HG02759 (cell line): Measurements from ENCODE around the gene CLCNKB.

ENCODE experiments used
- ATAC-seq: cut with Tn5 transposase; IDR thresholded peaks from one replicate; pipeline ENCODE4 v1.9.1; 2021; ENCODE audit warnings: mild to moderate bottlenecking, moderate library complexity; ENCODE audit not compliant: unreplicated experiment

Gene CLCNKB

GRCh38 chr1:16072616-16073484, 29.3 kb downstream of the CLCNKB start:
- no peak for ATAC-seq

- ATAC-seq = peak; percentile 58
These were observed 30.0 kb downstream of the CLCNKB start, which contains the start of gene FAM131C for GRCh38 chr1:16073490-16074119. FAM131C (minus strand) TSS chr1:16073651; CDS start chr1:16073442, 209 bp downstream.

GRCh38 chr1:16074217-16074616, 30.6 kb downstream of the CLCNKB start:
- no peak for ATAC-seq

GRCh38 chr1:16075337-16076030, 31.9 kb downstream of the CLCNKB start:
- ATAC-seq = no peak

- ATAC-seq = no peak
These were observed 32.7 kb downstream of the CLCNKB start for GRCh38 chr1:16076031-16076864.

- no peak for ATAC-seq
These were observed 33.3 kb downstream of the CLCNKB start for GRCh38 chr1:16076865-16077238.

- ATAC-seq = no peak
These were observed 34.0 kb downstream of the CLCNKB start for GRCh38 chr1:16077406-16078245.

GRCh38 chr1:16078925-16079656, 35.5 kb downstream of the CLCNKB start:
- no peak for ATAC-seq

- ATAC-seq = no peak
These were observed 37.0 kb downstream of the CLCNKB start for GRCh38 chr1:16080422-16081150.

- no peak for ATAC-seq
These were observed 38.1 kb downstream of the CLCNKB start for GRCh38 chr1:16081636-16082035.

- ATAC-seq = no peak
These were observed 38.9 kb downstream of the CLCNKB start for GRCh38 chr1:16082283-16083038.

GRCh38 chr1:16083486-16083885, 39.9 kb downstream of the CLCNKB start:
- no peak for ATAC-seq

GRCh38 chr1:16085522-16085921, 41.9 kb downstream of the CLCNKB start:
- ATAC-seq = no peak

- no peak for ATAC-seq
These were observed 44.2 kb downstream of the CLCNKB start for GRCh38 chr1:16087733-16088132.

GRCh38 chr1:16088351-16088911, 44.8 kb downstream of the CLCNKB start:
- ATAC-seq = no peak

- no peak for ATAC-seq
These were observed 45.4 kb downstream of the CLCNKB start for GRCh38 chr1:16088996-16089395.

GRCh38 chr1:16090076-16090826, 46.7 kb downstream of the CLCNKB start:
- ATAC-seq = no peak
